Duodenal mucosa (tissue), 2 donors: ENCODE results near the gene PRKAB2.

ENCODE experiments used
- H3K27ac ChIP-seq: one replicate; pipeline ENCODE4 v1.7.0; 2013; ENCODE audit warnings: low read depth, low read length
- H3K27me3 ChIP-seq, 2 donors: one replicate each; pipeline ENCODE4 v1.7.0; 2013; ENCODE audit warnings: low read length in 2 of 2, control low read depth in 1 of 2; ENCODE audit not compliant: insufficient read depth in 2 of 2, control insufficient read depth in 1 of 2
- H3K36me3 ChIP-seq, 2 donors: one replicate each; pipeline ENCODE4 v1.7.0; 2013; ENCODE audit warnings: low read length in 2 of 2, control low read depth in 1 of 2; ENCODE audit not compliant: insufficient read depth in 2 of 2, control insufficient read depth in 1 of 2
- H3K4me1 ChIP-seq, 2 donors: one replicate each; pipeline ENCODE4 v1.7.0; 2013; ENCODE audit warnings: low read length in 2 of 2, control low read depth in 1 of 2; ENCODE audit not compliant: insufficient read depth in 2 of 2, control insufficient read depth in 1 of 2
- H3K4me3 ChIP-seq, 2 donors: one replicate each; pipeline ENCODE4 v1.7.0; 2013; ENCODE audit warnings: low read length in 2 of 2, low read depth in 1 of 2
- H3K9ac ChIP-seq, 2 donors: one replicate each; pipeline ENCODE4 v1.7.0; 2013; ENCODE audit warnings: low read length in 2 of 2, low read depth in 1 of 2
- H3K9me3 ChIP-seq, 2 donors: one replicate each; pipeline ENCODE4 v1.7.0; 2013; ENCODE audit warnings: low read length in 2 of 2, control low read depth in 1 of 2; ENCODE audit not compliant: control insufficient read depth in 1 of 2

PRKAB2 gene, protein sequence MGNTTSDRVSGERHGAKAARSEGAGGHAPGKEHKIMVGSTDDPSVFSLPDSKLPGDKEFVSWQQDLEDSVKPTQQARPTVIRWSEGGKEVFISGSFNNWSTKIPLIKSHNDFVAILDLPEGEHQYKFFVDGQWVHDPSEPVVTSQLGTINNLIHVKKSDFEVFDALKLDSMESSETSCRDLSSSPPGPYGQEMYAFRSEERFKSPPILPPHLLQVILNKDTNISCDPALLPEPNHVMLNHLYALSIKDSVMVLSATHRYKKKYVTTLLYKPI

DNA sequence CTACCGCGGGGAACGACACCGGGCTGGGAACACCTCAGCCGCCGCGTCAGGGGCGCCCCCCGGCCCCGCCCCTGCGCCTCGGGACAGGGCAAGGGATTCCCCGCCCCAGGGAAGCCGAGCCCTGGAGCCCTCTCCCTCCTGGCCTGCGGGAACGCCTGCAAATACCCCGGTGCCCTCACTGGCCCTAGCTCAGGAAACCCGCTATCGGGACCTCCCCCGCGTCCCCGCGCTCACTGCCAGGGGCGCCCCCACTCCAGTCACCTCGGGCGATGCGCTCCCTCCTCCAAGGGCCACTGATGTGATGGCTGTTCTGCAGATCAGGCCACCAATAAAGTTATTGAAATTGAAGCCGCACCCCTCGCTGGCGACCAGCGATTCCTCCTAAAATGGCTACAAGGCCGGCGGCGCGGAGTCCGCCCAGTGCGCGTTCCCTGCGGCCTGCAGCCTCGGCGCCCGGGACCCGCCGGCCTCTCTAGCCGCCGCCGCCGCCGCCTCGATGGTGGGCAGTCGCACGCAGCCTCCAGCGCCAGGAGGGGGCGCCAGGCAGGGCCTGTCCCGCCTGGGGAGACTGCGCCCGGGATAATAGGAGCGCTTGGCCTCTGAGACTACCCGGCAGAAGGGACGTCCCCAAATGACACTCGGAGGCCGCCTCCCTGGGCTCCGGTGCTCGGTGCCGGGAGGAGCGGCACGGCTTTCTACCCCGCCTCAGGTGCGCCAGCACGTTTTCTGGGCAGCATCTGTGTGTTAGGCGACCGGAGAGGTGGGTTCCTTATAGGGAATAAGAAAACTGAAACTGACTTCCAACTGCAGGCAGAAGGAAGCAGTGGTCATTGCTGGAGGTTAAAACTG is at the start of gene PRKAB2:
PRKAB2 (minus strand) TSS at position 303 of the 849 bp plus-strand sequence. CDS start 326 bp downstream, outside the sequence.
- Histone ChIP-seq H3K4me3 (peak within 1 kb of the TSS; percentile 90 to 99), H3K27ac (peak within 1 kb of the TSS; percentile 96), H3K27me3 (no peaks in the 10 kb centered on the region), H3K4me1 (peaks cover 32 to 40% of the 10 kb centered on the region in 2 donors), H3K36me3 (no peaks in the 10 kb centered on the region), H3K9me3 (no peaks in the 10 kb centered on the region), H3K9ac (peak within 1 kb of the TSS; percentile 83 to 99)

DNA sequence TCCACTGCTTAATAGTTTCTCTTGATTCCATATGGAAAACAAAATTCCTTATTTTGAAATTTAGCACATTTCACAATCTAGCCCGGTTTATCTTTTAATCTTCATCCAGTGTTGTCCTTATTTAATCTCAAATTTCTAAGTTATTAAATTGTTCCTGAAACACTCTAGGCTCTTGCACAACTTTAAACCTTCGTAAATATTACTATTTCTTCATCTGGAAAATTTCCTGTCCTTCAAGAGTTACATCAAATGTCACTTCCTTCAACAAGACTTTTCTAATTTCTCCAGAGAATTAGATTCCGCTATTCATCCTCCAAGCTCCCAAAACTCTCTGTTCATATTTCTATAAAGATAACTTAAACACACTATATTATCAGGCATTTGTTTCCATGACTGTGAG is 46.3 kb upstream of the PRKAB2 start:
- Histone ChIP-seq H3K27me3 (no peaks in the 10 kb centered on the region), H3K9ac (no peak overlapping the region), H3K4me1 (peaks cover 11 to 15% of the 10 kb centered on the region in 2 donors), H3K4me3 (no peak overlapping the region), H3K27ac (no peak overlapping the region), H3K36me3 (peaks cover 0 to 8% of the 10 kb centered on the region in 2 donors), H3K9me3 (no peaks in the 10 kb centered on the region)

DNA sequence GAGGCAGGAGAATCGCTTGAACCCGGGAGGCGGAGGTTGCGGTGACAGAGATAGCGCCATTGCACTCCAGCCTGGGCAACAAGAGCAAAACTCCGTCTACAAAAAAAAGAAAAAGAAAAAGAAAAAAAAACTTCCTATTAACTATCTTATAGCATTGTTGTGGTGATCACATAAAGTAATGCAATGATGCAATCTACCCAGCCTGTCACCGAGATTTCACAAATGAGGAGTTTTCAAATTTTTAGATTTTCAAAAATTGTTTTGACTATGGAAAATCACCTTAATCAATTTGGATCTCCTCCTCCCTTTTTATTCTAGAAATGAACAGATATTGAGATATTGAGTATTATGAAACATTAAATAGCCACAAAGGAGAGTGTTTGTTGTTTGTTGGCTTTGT is 44.9 kb upstream of the PRKAB2 start:
- Histone ChIP-seq H3K4me3 (no peak overlapping the region), H3K4me1 (peaks cover 14 to 25% of the 10 kb centered on the region in 2 donors), H3K9me3 (no peaks in the 10 kb centered on the region), H3K36me3 (peaks cover 4 to 14% of the 10 kb centered on the region in 2 donors), H3K27ac (no peak overlapping the region), H3K27me3 (no peaks in the 10 kb centered on the region), H3K9ac (no peak overlapping the region)

DNA sequence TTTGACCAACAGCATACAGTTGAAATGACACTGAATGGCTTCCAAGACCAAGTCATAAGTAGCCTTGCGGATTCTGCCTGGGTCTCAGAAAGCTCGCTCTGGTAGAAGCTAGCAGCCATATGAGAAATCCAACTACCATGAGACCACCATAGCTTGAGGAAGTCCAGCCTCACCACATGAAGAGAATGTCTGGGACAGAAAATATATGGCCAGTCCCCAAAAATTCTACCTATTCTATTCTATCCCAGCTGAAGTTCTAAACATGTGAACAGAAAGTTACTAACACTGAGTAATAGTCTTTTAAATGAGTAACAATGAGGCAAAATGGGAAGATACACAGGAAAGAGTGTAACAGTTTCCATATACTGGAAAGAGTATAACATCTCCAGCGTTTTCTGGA is 43.9 kb upstream of the PRKAB2 start:
- no peak overlapping the region for H3K9ac ChIP-seq
- no peaks in the 10 kb centered on the region for H3K27me3 ChIP-seq
- H3K4me3 ChIP-seq = no peak overlapping the region
- H3K36me3 ChIP-seq = peaks cover 7 to 11% of the 10 kb centered on the region in 2 donors
- peaks cover 22 to 34% of the 10 kb centered on the region in 2 donors for H3K4me1 ChIP-seq
- H3K9me3 ChIP-seq = no peaks in the 10 kb centered on the region
- H3K27ac ChIP-seq = no peak overlapping the region

DNA sequence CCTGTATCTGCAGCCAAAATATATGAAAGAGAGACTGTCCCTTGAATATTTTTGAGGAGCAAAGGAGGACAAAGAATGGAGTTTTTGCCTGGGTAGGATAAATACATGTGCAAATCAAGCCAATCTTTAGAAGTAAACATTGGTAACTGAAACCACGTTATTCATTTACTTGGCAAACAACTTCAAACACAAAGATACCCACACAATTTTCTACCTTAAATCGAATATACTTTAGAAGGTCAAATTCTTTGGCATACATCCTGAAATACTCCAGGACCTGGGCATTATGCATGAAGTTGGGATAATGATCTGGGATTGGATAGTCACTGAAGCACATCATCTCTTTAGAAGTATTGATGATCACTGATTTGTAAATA is 43.3 kb upstream of the PRKAB2 start:
- peaks cover 22 to 34% of the 10 kb centered on the region in 2 donors for H3K4me1 ChIP-seq
- H3K4me3 ChIP-seq = no peak overlapping the region
- no peaks in the 10 kb centered on the region for H3K9me3 ChIP-seq
- H3K36me3 ChIP-seq = peaks cover 7 to 11% of the 10 kb centered on the region in 2 donors
- no peak overlapping the region for H3K9ac ChIP-seq
- no peaks in the 10 kb centered on the region for H3K27me3 ChIP-seq
- H3K27ac ChIP-seq = no peak overlapping the region

DNA sequence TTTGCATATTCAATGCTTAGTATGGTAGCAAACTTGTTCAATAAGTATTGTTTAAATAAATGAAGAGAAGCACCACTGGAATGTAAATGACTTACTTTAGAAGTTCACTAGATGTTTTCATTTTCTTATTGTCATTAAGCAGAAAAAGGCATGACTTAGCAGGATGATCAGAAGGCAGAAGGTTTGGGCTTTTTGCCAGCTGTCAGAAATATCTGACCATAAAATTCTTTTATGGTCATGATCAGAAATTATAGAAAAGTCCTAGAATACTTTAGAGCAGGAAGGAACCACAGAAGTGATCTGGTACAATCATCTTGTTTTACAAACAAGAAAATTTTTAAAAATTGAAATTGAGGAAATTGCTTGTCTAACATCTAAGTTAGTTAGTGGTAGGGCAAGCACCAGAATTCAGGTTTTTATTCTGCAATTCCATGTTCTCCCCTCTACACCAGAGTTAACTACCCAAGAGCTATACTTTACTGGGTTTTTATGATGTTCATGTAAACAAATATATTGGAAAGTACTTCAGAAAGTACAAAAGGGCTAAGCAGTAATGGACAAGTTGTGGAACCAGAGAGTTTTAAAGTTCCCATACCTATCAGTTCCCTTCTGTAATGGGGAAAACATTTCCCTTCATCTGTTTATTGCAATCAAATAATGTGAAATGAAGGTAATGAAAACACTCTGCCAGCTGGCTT is 42.7 kb upstream of the PRKAB2 start:
- Histone ChIP-seq H3K36me3 (peaks cover 7 to 11% of the 10 kb centered on the region in 2 donors), H3K27ac (no peak overlapping the region), H3K4me1 (peaks cover 27 to 36% of the 10 kb centered on the region in 2 donors), H3K9ac (no peak overlapping the region), H3K27me3 (no peaks in the 10 kb centered on the region), H3K9me3 (no peaks in the 10 kb centered on the region), H3K4me3 (no peak overlapping the region)

DNA sequence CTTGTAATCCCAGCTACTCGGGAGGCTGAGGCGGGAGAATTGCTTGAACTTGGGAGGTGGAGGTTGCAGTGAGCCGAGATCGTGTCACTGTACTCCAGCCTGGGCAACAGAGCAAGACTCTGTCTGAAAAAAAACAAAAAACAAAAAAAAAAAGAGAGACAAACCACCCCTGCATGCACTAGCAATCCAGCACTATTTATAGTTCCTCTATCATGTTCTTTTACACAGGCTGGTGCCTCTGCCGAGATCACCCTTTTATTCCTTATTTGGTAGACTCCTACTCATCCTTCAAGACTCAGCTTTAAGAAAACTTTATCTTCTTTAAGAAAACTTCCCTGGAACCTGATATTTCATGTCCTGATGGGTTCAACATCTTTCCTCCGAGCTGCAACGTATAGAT is 42.1 kb upstream of the PRKAB2 start:
- Histone ChIP-seq H3K27ac (no peak overlapping the region), H3K4me1 (peaks cover 31 to 42% of the 10 kb centered on the region in 2 donors), H3K27me3 (no peaks in the 10 kb centered on the region), H3K9me3 (no peaks in the 10 kb centered on the region), H3K9ac (no peak overlapping the region), H3K4me3 (no peak overlapping the region), H3K36me3 (peaks cover 7 to 11% of the 10 kb centered on the region in 2 donors)

DNA sequence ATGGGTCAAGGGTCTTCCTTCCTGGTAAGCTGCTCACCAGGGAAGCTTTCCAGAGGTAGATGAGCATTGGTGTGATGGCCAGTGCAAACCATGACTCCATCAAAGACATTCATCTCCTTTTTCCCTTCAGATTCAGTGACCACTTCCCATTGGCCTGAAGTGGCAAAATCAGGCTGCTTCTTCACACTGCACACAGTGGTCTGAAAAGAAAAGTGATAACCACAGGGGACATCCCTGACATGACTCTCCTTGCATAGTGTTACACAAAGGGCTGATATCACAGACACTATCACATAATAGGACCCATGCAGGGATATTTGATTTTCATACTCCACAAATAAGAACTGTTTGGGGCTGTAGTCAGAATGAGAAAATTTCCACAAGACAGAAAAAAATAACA is 41.0 kb upstream of the PRKAB2 start:
- Histone ChIP-seq H3K36me3 (peaks cover 7 to 17% of the 10 kb centered on the region in 2 donors), H3K9ac (no peak overlapping the region), H3K27me3 (no peaks in the 10 kb centered on the region), H3K9me3 (no peaks in the 10 kb centered on the region), H3K27ac (no peak overlapping the region), H3K4me1 (peaks cover 31 to 43% of the 10 kb centered on the region in 2 donors), H3K4me3 (no peak overlapping the region)

DNA sequence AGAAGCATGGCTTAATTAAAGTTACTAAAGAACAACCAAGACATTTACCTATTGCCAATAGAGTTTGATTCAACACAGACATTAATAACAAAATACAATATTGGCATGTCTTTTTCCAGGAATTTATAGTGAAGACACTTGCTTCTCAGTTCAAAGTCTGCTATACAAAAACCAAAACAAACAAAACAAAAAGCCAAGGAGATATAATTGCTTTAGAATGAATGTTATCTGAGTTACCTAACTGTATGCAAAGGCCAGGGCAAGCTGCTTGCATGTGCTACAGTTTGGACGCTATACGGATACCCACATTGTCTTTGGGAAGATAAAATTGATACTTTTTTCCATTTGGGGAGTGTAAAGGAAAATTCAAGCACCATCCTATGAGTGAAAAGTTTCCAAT is 39.3 kb upstream of the PRKAB2 start:
- Histone ChIP-seq H3K4me1 (peaks cover 31 to 43% of the 10 kb centered on the region in 2 donors), H3K27me3 (no peaks in the 10 kb centered on the region), H3K9ac (no peak overlapping the region), H3K27ac (no peak overlapping the region), H3K9me3 (no peaks in the 10 kb centered on the region), H3K4me3 (no peak overlapping the region), H3K36me3 (peaks cover 14 to 24% of the 10 kb centered on the region in 2 donors)

DNA sequence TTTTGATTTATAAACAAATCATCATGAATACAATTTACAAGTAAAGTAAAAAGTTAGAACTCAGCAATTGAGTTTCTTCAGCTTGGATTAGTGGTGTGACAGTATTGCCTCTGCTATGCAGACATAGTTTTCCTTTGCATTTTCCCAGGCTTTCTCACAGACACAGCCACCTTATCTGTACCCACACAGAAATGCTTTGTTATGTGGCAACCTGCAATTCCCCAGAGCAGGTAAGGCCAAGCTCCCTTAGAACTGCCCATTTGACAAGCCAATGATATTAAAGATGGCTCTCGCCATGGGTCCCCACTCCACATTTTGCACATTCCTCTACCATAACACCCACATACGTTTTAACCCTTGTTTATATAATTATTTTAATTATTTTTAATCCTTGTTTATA is 38.7 kb upstream of the PRKAB2 start:
- Histone ChIP-seq H3K27me3 (no peaks in the 10 kb centered on the region), H3K9ac (no peak overlapping the region), H3K27ac (no peak overlapping the region), H3K9me3 (no peaks in the 10 kb centered on the region), H3K4me1 (peaks cover 31 to 41% of the 10 kb centered on the region in 2 donors), H3K4me3 (no peak overlapping the region), H3K36me3 (peaks cover 14 to 24% of the 10 kb centered on the region in 2 donors)
